Lung microvascular endothelial cell (primary cell): ENCODE measurements around the gene C1orf87. TPM values are rescaled to one million over a fixed set of nuclear protein-coding genes. Genes with fewer than 3 reads are reported as not detected.

ENCODE experiments used
- DNase-seq, 2 donors: peaks; one replicate each; pipeline versions ENCODE4 v3.0.0 to v3.0.0-alpha.2; 2010; ENCODE audit warnings: low read depth in 2 of 2
- total RNA-seq: library from RNA; depleted of rRNA; stranded (reverse); fragments of >200 nt; gene quantifications from 2 replicates; pipeline ENCODE4 v1.2.1, GENCODE V29; 2014

The C1orf87 gene, protein sequence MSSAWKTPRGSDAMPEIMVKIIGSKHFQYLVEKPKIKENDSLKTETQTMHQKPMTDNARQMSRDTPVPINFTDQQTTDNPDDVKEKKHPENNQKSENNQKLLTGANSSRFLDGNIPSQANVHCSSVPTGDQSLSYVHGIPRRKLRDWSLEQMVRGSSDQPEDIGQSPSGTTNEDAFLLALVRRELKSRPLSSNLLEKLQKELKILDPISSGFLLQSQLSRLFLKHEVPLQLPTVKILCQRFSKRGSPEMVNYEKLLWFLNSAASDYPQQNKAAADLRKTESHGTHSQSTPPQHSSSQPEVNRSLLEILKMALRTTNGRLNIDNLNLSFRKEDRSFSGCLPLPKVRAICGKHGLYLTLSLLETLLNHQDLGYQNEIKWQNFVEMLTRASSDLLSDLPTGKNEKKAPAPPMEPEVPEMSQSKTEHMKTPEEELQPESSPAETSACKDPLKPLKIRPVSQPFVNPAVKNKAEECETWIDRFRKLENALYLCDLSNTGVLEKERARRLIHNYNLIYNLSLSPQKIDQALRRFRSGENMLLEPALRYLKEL
- not detected in 2 replicates for total RNA-seq

DNA sequence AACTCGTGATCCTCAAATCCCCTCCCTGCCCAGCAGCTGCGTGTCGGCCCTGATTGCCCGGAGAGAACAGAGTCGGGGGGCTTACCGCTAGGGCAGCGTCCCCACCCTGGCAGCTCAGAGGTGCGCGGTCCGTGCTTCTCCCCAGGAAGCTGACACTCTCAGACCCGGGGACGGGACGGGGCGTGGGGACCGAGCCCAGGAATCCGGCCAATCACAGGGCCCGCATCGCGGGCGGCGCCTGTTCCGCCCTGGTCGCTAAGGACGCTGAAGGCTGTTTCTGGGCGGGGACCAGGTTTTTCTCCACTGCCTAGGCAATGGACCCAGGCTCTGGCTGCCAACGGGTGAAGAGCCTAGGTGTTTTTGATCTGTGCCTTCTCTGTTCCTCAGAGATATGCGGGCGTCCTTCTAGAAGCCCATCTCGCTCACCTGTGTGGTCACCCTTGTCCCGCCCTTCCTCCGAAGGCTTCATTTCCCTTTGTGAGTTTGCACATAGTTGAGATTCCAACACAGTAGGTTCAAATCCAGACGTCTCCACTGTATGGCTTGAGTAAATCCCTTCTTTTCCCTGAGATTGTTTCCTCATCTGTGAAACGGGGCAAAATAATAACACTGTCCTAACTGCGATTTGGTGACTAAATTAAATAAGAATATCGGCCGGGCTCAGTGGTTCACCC is at the start of gene C1orf87:
Gene C1orf87, minus strand, starts transcription at position 166 of the 674 bp plus-strand sequence. CDS start 1,127 bp downstream, outside the sequence.
- no peak for DNase-seq

DNA sequence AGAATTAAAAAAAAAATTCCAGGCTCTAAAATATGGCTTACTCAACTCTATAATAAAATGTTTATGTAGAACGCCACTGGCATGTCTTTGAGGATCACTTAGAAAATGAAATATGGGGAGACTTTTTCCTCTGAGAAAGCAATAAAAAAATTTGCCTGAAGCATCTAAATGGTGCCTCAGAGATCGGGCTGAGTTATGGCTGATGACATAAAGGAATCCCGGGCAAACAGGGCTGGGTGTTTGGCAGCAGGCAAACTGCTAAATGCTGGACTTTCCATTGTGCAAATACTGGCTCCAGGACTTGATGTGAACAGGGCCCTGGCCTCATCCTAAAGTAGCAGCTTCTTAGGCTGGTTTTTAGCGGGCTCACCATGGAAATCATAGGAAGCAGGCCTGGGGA is 44.5 kb upstream of the C1orf87 start:
- no peak for DNase-seq

DNA sequence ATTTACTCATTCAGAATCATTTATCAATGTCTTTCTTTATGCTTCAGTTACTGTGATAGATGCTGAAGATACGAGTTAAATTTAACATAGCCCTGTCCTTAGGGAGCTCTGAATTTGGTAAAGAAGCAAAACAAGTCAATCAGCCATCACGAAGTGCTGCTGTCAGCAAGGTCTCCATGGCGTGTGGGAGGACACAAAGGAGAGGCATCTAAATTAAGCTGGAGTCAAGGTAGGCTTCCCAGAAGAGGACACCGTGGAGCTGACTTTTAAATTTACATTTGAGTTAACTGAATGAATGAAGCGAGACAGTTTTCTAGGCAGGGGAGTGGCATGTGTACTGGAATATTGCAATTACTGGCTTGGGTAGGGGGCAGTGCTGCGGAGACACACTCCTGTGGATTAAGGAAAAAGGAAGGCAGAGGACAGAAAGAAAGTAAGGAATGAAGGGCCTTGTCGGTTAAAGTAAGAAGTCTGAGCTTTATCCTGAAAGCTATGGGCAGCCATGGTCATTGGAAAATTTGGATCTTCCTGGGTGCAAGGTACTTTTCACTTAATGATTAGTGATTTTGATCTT is 41.3 kb upstream of the C1orf87 start:
- no peak for DNase-seq

DNA sequence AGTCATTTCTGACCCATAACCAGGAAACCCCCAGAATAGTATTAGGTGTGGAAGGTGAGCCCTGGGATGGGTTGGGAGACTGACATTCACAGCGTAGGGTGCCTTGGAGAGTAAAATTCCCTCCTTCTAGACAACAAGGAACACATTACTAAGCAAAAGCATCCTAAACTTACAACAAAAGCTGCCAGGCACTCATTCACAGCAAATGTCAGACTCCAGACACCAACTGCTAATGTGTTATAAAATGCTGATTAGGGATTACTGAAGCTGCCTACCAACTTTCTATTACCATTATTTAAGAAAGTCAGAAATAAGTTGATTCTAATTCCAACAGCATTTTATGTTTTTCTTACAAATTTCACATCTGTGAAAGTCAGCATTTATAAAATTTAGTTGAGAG is 40.0 kb upstream of the C1orf87 start:
- no peak for DNase-seq

DNA sequence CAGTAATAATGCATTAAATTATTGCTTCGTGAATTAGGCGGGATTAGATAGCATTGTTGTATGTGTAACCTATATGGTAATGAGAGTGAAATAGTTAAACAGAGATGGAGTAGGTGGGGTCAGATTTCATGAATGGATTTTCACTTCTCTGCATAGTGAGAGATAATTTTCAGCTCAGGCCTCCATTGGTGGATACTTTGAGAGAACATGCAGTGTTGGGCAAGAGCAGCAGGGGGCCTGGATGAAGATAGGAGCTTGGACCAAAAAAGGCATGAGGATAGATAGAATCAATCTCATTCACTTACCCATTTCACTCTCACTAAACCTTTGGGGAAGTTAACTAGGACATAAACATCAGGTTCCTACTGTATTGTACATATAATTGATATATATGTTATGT is 39.5 kb upstream of the C1orf87 start:
- no peak for DNase-seq

DNA sequence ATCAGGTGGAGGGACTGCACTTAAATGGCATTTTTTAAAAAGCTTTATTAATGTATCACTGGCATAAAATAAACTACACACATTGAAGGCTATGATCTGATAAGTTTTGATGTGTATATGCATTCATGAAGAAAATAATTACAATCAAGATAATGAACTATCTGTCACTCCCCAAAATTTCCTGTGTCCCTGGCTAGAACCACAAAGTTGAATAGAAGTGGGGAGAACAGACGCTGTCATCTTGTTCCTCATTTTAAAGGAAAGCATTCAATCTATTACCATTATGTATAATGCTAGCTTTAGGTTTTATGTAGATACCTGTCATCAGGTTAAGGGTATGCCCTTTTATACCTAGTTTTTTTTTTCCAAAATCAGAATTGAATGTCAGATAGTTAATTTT is 38.1 kb upstream of the C1orf87 start:
- DNase-seq = no peak

DNA sequence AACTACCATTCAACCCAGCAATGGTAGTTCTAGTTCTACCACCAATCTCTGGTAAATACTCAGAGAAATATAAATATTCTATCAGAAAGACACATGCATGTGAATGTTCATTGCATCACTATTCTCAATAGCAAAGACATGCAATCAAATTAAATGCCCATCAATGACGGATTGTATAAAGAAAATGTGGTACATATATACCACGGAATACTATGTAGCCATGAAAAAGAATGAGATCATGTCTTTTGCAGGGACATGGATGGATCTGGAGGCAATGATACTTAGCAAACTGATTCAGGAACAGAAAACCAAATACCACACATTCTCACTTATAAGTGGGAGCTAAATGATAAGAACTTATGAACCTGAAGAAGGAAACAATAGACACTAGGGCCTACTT is 37.5 kb upstream of the C1orf87 start:
- no peak for DNase-seq

DNA sequence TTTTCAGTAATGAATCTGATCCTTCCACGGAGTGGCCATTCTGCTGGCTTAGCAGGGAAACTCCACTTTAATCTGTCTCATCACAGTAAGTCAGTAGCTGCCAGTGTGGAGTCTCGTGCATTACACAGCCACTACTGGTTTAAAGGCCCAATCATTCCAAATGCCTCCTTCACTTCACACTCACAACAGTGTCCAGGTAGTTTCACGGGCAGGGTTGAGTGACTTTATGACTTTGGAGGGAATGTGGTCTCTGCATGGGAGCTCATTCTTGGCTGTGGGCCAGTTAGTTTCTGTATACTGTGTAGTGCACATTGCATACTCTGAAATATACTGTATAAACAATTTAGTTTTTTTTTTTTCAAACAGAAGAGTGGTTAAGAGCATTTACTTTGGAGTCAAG is 34.6 kb upstream of the C1orf87 start:
- peak in 1 of 2 donors; percentile 15 for DNase-seq

DNA sequence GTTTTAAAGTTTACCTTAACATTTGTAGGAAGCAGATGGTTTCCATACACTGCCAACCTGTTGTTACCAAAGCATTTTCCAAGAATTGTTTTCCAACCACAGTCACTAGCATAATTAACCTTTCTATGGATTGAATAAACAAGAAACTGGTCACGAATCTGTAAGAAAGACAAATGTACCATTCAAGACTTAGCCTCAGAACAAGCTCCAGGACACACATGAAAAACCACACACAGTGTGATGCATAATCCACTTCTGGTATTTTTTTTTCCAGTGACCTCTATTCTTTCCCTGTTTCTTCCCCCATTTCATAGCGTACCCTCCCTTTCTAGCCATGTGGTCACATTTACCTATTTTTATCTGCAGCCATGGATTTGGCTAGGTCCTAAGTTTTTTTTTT is 29.6 kb upstream of the C1orf87 start:
- peak; percentile 10 to 83 for DNase-seq

DNA sequence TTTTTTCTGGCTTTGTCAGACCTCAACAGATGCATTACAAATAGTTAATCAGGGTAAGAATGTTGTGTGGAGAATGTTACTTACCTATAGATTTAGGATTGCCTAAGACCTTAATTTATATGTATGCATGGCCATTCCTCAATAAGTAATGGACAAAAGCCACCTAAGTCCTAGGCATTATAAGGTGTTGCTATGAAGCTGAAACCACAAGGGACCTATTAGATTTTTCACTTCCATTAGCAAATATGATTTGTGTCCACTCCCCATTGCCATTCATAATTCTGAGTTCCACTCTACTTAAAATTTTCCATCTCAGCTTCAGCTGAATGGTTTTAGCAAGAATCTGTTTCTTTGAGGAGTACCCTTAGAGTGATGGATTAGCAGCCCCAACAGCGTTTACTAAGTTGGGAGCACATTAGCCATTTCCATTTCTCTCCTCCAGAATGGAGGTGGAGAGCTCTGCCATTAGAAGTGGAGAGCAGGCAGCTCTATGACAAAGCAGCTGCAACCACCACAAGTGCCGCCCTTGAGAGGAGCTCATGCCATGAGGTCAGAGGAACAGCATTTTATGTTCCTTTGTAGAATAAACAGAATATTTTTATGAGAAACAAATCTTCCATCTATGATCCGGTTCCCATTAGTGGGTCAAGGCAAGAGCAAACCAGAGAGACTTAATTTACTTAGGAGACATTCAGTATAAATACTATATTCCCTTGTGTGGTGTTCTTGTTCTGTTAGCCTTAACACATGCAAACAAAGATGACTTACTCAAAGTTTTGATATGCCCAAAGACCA is 28.9 kb upstream of the C1orf87 start:
- no peak for DNase-seq

DNA sequence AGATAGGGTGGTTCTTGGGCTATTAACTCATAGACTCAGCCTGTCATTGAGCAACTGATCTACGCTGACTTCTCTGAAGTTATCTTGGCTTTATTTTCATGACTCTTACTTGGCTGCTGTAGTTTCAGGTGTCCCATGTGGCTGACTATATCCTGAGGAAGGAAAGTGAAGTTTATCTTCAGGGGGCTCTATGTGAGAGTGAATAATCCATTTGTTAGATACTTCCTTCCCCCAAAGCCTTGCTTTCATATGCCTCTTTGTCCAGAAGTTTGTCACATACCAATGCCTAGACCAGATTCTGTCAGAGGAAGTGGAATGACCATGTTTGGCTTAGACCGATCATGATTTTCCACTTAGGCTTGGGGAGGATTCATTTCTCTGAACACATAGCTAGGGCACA is 27.9 kb upstream of the C1orf87 start:
- peak; percentile 25 to 69 for DNase-seq

DNA sequence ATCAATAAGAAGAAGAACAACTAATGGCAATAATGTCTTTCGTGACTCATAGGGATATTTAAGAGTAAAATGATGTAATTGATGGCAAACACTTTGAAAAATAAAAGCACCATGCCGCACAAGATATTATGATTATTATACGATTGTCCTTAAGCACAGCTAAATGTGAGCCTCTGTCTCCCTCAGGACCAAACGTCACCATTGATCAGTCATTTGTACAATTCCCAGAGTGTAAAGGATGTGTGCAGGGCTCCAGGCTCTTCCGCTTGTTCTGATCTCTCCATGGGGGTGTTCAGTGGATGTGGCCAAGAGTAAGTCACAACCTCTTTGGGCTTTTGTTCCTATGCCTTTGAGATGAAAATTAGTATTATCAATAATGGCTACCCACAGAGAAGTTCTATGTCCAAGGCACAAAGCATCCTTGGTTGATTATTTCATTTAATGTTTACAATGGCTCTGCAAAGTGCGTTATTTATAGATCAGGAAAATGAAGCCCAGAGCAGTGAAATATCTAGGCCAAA is 17.7 kb upstream of the C1orf87 start:
- no peak for DNase-seq

DNA sequence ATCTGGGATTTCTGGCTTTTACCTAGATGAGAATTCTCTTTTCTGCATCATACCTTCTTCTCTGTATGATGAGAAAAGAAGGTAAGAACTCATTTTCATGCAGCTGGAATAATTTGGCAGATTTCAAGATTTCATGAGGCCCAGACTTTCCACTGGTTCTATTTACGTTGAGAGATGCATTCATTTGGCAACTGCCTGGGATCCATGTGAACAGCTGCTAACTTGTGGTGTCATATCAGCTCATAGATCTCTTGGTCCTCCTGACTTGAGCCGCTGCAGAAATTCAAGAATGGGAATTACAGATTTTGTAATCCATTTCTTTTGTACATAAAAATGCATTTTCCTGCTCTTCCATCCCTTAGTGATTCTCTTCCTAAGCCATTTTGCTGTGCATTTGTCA is 17.1 kb upstream of the C1orf87 start:
- DNase-seq = no peak

DNA sequence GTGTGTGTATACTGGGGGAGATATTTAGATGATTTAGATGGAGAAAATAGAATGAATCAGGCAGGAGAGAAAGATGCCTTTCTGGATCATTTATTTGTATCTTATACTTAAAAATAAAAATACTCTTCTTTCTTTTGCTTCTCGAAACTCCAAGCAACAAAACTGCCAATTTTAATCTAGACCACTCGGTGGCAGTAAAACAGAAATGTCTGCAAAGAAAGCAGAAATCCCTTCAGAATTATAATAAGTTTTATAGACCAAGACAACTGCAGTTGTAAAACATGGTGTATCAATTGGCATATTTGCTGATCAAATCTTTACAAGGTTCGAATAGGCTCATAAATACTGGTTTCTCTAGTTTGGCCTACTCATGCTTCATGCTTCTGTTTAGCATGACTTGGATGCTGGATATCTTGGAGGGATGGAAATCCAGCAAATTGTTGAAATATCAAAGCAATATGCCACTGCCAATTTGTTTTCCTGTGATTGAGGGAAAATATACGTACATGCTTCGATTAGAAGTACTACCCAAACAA is 15.1 kb upstream of the C1orf87 start:
- DNase-seq = peak in 1 of 2 donors; percentile 19

DNA sequence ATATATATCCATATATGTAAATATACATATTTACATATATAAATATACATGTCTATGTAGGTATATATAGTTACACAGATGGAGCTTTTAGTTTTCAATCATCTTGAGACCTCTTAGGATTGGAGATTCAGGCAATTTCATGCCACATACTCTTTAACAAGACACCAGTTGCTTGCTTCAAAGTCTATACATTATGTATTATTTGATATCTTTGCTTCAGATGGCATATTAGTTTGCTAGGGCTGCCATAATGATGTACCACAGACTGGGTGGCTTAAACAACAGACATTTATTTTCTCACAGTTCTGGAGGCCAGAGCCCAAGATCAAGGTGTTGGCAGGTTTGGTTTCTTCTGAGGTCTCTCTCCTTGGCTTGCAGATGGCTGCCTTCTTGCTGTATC is 14.1 kb upstream of the C1orf87 start:
- no peak for DNase-seq

DNA sequence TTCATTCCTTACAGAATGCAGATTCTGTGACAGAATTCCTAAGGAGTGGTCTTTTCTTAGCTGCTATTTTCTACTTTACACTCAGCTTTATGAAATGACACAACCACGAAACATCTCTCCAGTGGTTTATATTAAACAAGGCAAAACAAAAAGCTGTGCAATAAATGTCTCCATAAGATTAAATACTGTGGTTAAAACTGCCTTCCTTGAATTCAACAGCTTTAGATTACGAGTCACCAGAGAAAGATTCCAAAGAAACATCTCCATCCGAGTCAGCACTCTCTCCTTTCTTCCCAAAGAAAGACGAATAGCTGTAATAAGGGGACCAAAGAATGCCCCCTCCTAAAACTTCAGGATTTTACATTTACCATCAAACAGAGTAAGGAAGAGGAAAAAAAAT is 4.6 kb upstream of the C1orf87 start:
- no peak for DNase-seq

DNA sequence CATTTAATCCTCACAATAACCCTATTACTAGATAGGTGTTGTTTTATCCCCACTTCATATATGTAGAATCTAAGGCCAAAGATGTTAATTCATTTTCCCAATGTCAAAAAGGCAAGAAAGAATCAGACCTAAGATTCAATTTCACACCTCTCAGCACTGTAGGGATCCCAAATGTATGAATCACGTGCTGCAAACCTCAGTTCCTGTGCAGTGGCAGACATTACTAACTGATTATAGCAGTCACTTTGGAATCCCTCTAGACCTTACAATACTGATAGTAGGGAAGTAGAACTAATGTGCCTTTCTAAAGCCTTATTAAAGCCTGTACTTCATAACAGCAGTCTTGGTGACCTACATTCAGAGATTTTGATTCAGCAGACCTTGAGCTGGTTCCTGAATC is 2.3 kb downstream of the C1orf87 start:
- no peak for DNase-seq

DNA sequence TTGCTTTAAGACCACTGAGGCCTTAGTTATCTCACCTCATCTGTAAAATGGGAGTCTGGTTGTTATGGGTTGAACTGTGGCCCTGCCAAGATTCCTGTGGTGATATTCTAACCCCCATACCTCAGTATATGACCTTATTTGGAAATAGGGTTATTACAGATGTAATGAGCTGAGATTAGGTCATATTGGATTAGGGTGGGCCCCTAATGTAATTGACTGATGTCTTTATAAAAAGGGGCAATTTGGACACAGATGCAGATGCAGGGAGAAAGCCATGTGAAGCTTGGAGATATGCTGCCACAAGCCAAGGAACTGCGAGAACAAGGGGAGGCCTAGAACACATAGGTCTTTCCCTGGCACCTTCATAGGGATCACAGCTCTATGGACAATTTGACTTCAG is 3.9 kb downstream of the C1orf87 start:
- no peak for DNase-seq

DNA sequence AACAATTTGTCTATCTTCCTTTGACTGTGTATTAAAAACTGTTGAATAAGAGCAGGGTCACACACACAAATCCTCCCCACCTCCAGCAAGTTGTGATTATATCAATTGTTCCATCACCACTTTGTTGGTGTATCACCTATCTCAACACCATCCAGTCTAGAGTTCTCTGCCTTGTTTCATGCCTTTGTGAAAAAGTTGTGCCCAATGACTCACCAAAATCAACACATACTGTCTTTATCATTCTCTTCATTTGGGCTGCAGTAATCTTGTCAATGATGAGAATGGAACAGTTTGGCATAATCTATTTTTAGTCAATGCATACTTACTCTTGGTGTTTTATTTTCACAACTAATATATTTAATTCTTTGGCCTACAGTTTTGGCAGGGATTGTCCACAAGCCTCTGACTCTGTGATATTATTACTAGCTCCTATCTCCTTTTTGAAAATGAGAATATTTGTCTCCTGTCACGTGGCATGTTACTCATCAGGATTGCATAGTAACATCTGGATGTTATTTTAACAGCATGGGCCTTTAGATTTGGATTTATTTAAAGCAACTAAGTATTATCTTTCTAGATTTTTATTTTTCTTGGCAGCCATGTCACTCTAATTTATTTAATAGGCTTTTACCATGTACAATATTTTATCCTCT is 5.1 kb downstream of the C1orf87 start:
- DNase-seq = no peak

DNA sequence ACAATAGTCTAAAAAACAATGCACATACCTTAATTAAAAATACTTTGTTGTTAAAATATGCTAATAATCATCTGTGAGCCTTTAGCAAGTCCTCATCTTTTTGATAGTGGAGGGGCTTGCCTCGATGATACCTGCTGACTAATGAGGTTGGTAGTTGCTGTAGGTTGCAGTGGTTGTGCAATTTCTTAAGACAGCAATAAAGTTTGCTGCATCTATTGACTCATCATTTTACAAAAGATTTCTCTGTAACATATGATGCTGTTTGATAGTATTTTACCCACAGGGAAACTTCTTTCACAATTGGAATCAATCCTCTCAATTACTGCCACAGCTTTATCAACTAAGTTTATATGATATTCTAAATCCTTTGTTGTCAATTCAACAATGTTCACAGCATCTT is 7.6 kb downstream of the C1orf87 start:
- DNase-seq = no peak

DNA sequence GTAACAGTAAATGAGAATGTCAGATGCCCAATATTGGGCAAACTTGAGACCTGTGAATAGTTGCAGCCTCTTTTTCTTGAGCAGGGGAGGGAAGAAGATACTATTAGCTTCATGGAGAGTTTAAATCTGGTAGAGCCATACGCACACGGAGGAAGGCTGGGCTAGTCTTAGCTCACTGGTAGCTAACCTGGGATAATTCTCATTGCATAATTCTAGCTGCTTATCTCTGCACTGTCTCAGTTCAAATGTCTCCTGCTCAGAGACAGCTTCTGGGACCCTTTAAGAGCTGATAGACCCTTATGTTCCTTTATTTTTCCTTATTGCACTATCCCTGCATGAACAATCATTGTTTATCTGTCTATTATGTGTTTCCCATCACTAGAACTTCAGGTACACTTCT is 8.4 kb downstream of the C1orf87 start:
- no peak for DNase-seq
